ENCODE measurements around the gene PTPRN2. TPM values are rescaled to one million over a fixed set of nuclear protein-coding genes. Genes with fewer than 3 reads are reported as not detected.

The PTPRN2 gene
- total RNA-seq, 1 donor from 2014 or later: 2.4 TPM

DNA sequence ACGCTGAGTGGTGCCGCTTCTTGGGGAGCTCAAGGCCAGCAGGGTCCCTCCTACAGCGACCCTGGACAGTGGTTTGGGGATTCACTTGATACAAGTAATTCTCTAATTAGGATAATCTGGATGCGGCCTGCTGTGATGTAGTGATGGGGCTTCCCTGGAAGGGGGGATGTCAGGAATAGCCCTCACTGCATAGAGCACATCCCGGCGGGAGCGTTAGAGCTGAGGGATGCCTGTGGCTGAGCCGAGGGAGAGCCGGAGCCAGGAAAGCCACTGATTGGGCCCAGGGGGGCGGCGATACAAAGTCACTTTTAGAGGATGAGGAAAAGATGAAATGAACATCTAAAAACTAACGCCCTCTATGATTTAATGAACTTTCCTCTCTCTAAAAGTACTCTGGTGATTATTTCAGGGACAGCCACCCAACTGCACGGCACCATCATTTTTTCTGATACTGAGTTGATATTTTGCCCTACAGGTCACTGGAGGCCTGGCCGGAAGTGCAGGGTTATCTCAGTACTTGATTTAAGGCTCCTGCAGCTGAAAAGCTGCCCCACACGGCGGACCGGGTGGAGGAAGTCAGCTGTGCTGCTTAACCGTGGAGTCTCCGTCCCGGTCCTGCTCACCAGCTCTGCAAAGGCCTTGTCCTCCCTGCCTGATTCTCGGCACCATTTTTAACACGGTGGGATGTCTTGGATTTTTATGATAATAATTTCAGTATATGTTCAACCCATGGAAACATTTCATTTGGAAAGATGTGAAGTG, 732.0 kb downstream of the PTPRN2 start:
- H3K27me3 ChIP-seq (ENCODE audit: control insufficient read depth, insufficient read depth, low read length): no peaks in the 10 kb centered on the region
- no peak for TF ChIP-seq CTCF (IDR thresholded peaks at IDR 0.05; ENCODE audit: insufficient read depth, low read length, poor library complexity, severe bottlenecking)
- no peak overlapping the region for H3K4me3 ChIP-seq (ENCODE audit: low read depth, low read length)
- H3K36me3 ChIP-seq (ENCODE audit: control insufficient read depth, insufficient read depth, low read length): no peaks in the 10 kb centered on the region
- no peak for DNase-seq (ENCODE audit: low read depth)

DNA sequence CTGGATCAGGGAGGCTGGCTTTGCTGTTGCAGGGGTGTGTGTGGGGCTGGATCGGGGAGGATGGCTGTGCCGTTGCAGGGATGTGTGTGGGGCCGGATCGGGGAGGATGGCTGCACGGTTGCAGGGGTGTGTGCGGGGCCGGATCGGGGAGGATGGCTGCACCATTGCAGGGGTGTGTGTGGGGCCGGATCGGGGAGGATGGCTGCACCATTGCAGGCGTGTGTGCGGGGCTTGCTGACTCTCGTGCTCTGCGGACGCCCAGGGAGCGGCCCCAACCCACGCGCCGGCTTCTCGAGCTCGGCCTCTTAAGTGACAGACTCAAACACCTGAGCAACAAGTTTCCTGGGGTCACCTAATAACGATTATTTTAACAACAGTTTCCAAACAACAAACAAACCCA, 732.6 kb downstream of the PTPRN2 start:
- DNase-seq (ENCODE audit: low read depth): no peak
- Histone ChIP-seq H3K36me3 (ENCODE audit: control insufficient read depth, insufficient read depth, low read length) (no peaks in the 10 kb centered on the region), H3K4me3 (ENCODE audit: low read depth, low read length) (no peak overlapping the region), H3K27me3 (ENCODE audit: control insufficient read depth, insufficient read depth, low read length) (no peaks in the 10 kb centered on the region)
- no peak for TF ChIP-seq CTCF (IDR thresholded peaks at IDR 0.05; ENCODE audit: insufficient read depth, low read length, poor library complexity, severe bottlenecking)

DNA sequence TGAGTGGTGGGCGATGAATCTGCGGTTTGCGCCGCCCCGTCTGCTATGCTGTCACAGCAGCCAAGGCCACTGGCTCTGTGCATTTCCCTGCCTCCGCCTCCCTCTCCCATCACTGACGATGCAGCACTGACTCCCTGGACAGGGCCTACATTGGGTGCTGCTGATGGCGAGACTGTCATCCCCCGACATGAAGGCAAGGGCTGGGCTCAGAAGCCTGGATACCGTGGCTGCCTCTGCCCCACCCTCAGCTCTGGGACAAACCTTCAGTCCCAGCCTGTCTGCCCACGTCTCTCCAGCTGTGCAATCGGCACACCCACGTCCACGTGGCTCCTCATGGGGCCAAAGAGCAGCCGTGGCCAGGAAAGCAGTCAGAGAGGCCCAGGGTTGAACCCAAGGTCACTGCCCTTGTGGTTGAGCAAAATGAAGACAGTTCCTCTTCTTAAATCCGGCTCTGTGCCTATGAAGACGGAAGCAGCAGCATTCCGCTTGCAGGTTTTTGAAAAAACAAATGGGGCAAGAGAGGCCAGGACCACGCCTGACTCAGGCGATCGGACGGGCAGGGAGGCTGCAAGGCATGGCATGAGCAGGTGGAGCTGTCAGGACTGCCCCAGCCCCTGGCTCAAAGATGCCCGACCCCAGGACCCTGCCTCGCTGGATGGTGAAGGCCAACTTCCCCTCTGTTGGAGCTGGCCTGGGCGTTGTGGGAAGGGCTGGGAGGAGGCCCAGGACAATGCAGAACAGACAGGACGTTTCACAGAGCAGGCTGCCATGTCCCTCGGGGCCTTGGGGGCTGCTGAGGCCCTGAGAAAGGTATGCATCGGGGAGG, 733.3 kb downstream of the PTPRN2 start:
- H3K4me3 ChIP-seq (ENCODE audit: low read depth, low read length): no peak overlapping the region
- TF ChIP-seq CTCF (IDR thresholded peaks at IDR 0.05; ENCODE audit: insufficient read depth, low read length, poor library complexity, severe bottlenecking): no peak
- DNase-seq (ENCODE audit: low read depth): no peak
- no peaks in the 10 kb centered on the region for H3K27me3 ChIP-seq (ENCODE audit: control insufficient read depth, insufficient read depth, low read length)
- no peaks in the 10 kb centered on the region for H3K36me3 ChIP-seq (ENCODE audit: control insufficient read depth, insufficient read depth, low read length)

DNA sequence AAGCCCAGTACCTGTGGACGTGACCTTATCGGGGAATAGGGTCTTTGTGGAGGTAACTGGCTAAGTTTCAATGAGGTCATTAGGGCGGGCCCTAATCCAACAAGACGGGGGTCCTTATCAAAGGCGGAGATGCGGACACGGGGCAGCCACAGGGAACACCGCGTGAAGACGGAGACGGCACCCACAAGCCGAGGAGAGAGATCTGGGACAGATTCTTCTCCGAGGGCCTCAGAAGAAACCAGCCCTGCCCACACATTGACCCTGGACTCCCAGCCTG, 733.9 kb downstream of the PTPRN2 start:
- no peak overlapping the region for H3K4me3 ChIP-seq (ENCODE audit: low read depth, low read length)
- no peaks in the 10 kb centered on the region for H3K27me3 ChIP-seq (ENCODE audit: control insufficient read depth, insufficient read depth, low read length)
- no peak for TF ChIP-seq CTCF (IDR thresholded peaks at IDR 0.05; ENCODE audit: insufficient read depth, low read length, poor library complexity, severe bottlenecking)
- DNase-seq (ENCODE audit: low read depth): no peak
- H3K36me3 ChIP-seq (ENCODE audit: control insufficient read depth, insufficient read depth, low read length): no peaks in the 10 kb centered on the region

GRCh38 chr7:157853076-157853788, 734.4 kb downstream of the PTPRN2 start:
- H3K27me3 ChIP-seq (ENCODE audit: control insufficient read depth, insufficient read depth, low read length): no peaks in the 10 kb centered on the region
- TF ChIP-seq CTCF (IDR thresholded peaks at IDR 0.05; ENCODE audit: insufficient read depth, low read length, poor library complexity, severe bottlenecking): no peak
- DNase-seq (ENCODE audit: low read depth): no peak
- H3K36me3 ChIP-seq (ENCODE audit: control insufficient read depth, insufficient read depth, low read length): no peaks in the 10 kb centered on the region
- no peak overlapping the region for H3K4me3 ChIP-seq (ENCODE audit: low read depth, low read length)

All from kidney epithelial cell (primary cell).